ENCODE measurements around the gene HRH3.

Gene HRH3

DNA sequence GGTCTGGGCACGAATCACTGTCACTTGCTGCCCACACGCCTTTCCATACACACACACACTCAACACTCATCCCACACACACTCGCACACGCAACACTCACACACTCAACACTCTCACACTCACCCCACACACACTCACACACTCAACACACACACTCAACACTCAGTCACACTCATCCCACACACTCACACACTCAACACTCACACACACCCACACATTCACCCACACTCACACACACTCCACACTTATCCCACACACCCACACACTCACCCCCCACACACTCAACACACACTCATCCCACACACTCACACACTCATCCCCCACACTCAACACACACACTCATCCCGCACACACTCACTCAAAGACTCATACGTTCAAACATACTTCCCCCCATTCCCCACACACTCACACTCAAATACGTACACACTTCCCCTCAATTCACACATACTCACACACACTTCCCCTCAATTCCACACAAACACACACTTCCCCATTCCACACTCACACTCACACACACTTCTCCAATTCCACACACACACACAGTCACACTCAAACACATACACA is 9.0 kb upstream of the HRH3 start:
- no peak for DNase-seq

- no peak for DNase-seq
Observed at GRCh38 chr20:62227977-62228958, 8.2 kb upstream of the HRH3 start.

DNA sequence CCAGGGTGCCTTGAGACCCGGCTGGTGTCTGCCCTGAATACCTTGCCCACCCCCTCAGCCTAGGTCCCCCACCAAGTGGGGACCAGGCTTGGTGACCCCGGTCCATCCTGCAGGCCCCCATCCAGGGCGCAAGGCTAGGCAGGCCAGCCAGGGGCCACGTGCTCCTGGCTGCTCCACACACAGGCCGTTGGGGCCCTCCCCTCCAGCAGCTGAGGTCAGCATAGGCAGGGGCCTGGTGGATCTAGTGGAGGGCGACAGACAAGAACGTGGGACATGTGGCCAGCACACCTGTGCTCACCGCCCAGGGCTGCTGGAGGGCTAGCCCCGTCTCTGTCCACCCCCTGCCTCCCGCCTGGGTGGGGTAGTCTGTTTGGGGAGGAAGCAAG is 7.5 kb upstream of the HRH3 start:
- DNase-seq: no peak

- DNase-seq: no peak
Observed at GRCh38 chr20:62226707-62227590, 6.9 kb upstream of the HRH3 start.

- no peak for DNase-seq
Observed at GRCh38 chr20:62225820-62226635, 6.0 kb upstream of the HRH3 start.

GRCh38 chr20:62225026-62225425 is 4.9 kb upstream of the HRH3 start:
- no peak for DNase-seq

DNA sequence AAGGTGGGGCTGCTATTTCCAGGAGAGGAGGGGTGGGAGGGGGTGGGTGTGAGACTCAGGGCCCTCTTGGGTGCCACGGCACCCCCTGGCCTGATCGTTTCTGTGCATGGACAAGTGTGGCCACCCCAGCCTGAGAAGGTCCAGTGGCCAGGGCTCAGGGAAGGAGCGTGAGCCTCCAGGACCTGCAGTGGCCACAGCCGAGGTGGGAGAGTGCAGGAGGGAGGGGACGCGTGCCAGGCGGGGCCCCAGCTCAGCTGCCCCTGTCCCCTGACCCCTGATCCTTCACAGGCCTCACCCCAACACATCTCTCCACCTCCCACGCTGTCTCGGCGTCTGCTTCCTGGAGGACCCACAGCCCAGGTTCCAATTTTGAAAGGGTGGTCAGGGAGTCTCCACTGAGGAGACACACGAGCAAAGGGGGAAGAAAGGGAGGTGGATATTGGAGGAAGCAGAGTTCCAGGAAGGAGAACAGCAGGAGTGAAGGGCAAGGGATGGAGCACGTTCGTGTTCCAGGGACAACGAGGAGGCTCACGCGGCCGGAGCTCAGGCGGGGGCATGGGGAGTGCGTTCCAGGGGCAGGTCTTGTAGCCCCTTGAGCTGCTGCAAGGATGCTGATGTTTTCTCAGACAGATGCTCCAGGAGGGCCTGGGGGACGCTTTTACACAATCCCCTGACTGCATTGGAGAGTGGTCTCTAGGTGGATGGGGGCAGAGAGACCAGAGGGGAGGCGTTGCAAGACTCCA is 4.2 kb upstream of the HRH3 start:
- DNase-seq: no peak

GRCh38 chr20:62223571-62223970 is 3.5 kb upstream of the HRH3 start:
- no peak for DNase-seq

DNA sequence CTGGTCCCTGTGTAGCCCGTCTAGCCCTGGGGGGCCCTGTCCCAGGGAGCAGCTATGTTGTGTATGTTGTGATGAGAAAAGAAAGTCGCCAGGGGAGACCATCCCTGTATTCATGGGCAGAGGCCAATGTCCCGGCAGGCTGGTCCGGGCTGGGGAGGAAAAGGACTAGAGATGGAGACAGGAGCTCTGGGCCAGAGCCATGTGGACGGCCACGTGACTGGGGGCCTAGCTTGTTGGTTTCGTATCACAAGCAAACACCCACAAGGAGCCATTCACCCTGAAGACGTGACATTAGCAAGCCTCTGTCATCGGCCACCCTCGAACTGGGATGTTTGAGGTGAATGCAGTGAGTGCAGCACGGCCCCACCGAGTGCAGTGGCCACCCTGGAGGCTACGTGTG is 2.9 kb upstream of the HRH3 start:
- DNase-seq: no peak

DNA sequence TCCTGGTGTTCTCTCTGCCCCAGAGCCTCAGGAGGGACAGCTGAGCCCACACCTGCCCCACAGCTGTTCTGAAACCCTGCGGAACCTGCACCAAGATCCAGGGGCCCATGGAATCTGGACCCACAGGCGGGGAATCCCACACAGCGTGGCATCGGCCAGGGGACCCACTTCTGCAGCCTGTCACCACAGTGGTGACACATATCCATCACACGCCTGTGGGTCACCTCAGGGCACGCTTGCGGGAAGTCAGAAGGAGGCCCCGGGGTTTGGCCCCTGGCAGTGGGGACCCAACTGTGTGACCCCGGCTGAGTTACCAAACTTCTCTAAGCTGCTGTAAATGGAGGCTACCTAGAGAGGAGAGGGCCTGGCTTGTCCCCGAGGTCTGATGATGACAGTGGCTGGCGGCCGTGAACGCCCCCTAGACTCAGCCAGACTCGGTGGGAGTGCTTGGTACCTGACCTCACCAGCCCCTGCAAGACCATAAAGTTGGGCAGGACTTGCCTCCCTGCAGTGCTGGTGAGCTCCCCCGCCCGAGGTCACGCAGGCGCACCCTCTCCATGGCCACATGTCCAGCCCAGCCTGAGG is 2.3 kb upstream of the HRH3 start:
- DNase-seq: no peak

- DNase-seq: no peak
Observed at GRCh38 chr20:62220666-62221568, 839 bp upstream of the HRH3 start.

GRCh38 chr20:62219101-62219991 is 732 bp downstream of the HRH3 start:
- DNase-seq: no peak

- DNase-seq: no peak
Observed at GRCh38 chr20:62217913-62218773, 1.9 kb downstream of the HRH3 start.

DNA sequence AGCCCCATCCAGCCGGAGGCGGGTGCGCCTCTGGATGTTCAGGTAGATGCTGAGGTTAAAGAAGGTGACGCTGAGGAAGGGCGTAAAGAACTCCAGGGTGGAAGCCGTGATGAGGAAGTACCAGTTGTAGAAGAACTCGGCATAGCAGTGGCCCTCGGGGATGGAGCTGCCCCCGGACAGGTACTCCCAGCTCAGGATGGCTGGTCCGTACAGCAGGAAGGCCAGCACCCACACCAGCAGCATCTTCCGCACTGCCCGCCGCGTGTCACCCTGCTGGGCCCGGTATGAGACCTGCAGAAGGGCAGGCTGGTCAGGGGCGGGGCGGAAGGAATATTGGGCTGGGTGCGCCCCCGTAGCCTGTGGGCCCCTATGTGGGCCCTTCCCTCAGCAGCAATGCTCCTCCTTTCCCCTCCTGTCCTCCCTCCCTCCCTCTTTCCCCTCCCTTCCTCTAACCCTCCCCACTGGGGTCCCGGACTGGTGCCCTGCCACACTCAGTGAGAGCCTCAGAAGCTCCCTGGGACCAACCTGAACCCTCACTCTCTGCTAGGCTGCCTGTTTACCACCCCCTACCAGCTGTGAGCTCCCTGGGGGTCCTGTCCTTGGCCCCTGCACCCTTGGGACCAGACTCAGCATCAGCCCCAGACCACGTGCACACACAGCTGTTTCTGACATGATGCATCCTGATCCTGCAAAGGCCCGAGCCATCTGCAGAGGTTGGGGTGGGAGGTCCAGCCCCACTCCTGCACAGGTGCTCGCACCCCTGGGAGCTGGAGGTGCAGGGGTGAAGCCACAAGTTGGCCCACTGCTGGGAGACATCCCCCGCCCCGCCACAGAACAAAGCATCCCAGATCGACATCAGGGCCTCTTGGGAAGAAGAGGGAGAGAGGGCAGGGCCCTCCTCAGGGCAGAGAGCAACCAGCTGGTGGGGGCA is 3.2 kb downstream of the HRH3 start:
- no peak for DNase-seq

DNA sequence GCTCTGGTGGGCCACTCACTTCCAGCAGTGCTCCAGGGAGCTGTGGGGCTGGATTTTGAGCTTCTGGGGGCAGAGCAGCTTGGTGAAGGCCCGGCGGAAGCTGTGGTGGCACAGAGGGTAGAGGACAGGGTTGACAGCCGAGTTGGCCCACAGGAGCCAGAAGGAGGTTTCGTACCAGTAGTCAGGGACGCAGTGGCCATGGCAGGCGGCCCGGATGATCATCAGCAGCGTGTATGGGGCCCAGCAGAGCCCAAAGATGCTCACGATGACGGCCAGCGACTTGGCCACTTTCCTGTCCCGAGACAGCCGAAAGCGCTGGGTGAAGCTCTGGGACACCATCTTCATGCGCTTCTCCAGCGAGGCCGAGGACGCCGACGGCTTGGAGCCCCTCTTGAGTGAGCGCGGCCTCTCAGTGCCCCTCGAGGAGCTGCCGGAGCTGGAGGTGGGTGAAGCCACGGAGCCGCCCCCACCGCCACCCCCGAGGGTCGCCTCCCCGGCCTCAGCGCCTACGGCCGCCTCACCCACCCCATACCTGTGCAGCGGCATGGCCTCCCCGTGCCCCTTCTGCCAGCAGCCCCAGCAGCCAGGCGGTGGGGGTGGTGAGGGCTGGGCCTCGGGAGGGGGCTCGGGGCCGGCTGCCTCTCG is 4.0 kb downstream of the HRH3 start:
- DNase-seq: no peak
